Astrocyte of the hippocampus (primary cell): Measurements from ENCODE around the gene CTNNA2.

Source experiments
- DNase-seq: peaks from one replicate; pipeline ENCODE4 v3.0.0; 2011; ENCODE audit warnings: low read depth, low spot score

The CTNNA2 gene

DNA sequence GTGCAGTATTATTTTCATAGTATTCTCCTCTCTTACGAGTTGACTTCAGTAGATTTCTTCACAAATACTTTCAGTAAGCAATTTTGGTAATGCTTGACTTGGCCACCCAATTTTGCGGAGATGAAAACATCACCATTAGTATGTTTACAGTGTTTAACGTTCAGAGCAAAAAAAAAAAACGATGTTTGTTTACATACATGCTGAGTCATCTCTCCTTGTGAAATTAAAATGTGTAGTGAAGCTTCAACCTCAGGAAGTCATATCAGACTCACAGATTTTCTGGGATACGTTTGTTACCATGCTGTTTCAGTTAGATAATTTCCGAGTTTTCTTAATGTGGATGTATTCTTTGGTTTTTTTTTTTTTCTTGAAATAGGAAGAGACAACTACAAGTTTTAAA, 100.1 kb downstream of the CTNNA2 start:
- DNase-seq = no peak

DNA sequence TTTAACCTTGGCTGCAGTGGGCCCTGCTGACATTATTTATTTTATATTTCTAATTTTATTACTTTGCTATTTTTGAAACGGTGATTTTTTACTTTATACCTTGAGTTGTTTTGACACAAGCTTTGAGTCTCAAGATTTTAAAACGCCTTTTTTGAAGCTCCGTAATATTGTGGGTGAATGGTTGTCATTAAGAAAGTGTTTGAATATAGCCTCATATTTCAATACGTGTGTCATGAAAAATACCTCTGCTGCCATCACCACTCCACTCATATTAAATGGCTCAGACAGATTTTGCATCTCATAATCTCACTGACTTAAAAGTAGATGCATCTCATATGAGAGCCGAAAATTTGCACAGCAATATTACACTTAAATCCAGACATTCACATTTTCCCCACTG, 106.6 kb downstream of the CTNNA2 start:
- no peak for DNase-seq

DNA sequence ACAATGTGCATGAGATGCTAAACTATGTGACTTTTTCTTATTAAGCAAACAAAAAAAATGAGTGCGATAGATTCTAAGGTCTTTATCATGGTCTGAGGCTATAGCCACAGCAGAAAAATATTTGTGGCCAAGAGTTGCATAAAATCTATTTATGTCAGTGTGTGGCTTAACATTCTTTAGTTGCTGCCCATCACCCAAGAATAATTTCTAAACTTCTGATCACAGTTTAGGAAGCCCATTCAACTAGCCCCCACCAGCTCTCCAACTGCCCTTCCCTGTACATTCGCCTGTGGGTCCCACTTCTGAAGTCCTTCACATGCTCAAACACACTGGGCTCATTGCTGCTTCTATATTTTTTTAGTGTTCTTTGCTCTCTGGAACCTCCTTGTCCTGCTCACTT, 107.1 kb downstream of the CTNNA2 start:
- DNase-seq = peak; percentile 51

DNA sequence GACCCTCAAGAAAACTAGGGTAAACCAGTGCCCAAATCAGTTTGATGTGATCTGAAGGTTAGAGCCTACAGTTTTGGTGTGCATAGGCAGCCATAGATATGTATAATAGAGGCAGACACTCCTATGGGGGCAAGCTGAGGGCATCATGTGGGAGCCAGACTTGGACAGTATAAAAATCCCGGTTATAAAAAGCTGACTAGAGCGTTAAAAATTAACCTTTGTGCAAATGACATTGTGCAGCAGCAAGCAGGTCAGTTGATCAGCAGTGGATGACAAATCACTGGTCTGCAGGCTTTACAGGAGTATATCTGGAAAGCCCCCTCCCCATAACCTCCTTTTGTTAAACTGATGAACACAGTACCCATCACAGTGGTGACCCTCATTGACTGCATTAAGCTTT, 107.8 kb downstream of the CTNNA2 start:
- DNase-seq = no peak

DNA sequence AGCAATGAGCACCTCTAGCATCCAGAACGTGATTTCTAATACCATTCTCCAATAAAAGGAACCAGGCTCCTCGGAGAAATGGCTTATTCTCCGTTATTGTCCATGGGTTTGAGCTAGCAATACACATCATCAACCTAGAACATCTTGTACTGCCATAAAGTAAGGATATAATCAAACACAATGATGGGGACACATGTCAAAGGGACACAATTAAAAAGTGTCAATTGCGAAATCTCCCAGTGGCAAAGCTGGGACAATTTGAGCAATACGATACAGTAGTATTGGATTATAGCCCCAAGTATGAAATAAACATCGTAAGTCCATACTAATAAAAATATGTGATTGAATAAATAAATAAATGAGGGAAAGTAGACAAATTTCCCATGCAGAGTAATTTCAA, 108.4 kb downstream of the CTNNA2 start:
- DNase-seq = no peak

DNA sequence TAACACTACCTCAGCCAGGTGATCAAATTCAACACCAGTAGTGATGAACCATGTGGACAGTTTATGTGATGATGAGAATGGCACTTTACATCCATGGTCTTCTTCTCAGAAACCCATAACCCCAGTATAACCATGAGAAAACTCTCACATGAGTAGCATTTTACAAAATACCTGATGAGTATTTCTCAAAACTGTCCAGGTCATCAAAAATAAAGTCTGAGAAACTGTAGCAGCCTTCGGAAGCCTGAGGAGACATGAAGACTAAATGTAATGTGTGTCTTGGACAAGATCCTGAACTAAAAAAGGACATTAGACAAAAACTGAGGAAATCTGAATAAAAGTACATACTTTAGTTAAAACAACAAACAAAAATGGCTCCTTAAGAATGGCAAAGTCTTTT, 108.9 kb downstream of the CTNNA2 start:
- DNase-seq = no peak

DNA sequence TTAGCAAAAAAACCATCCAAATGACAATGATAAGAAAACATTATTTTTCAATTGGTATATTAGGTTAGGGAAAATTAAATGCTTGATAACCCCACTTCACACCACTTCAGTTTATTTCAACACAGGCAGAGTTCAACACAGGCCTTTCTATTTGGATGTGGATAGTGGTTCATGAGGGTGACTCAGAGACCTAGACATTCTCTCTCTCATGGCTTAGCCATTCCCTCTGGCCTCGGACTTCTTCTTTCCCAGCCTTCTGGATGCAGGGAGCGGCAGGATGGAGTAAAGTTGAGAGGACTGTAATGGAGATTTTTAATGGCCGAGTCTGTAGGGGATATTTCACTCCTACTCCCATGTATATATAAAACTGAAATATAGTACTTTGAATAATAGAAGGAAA, 109.7 kb downstream of the CTNNA2 start:
- DNase-seq = peak; percentile 55

DNA sequence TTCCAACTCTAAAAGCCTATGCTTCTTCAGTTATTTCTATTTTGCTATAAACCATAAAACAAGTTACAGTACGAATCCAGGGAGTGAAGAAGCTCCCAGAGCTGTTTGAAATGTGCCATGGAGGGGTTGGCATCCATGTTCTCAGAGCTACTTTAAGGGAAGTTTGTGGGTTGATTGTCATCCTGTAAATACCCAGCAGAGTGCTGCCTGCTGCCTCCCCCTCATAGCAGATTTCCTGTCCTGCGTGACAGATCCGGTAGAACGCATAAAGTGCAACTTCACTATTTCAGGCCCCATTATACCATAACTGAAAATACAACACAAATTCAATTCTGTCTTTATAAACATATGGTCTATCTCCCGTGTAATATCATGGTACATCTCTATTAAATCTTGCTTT, 114.4 kb downstream of the CTNNA2 start:
- DNase-seq = no peak

DNA sequence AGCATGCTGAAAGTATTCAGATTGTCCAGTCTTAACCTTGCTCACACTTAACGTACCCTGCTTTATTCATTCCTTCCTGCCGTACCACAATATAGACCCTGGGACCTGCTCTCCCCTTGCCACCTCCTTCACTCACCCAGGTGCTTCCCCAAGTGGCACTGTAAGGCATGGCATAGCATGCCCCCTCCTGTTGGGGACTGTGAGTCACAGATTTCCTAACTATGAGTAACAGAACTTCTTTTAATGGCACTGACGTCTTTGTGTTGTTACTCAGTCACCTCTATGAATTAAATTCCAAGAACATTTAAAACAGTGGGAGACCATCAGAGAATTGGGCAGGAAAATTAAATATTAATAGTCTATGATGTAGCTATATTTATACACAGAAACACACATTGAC, 117.2 kb downstream of the CTNNA2 start:
- DNase-seq = peak; percentile 58

DNA sequence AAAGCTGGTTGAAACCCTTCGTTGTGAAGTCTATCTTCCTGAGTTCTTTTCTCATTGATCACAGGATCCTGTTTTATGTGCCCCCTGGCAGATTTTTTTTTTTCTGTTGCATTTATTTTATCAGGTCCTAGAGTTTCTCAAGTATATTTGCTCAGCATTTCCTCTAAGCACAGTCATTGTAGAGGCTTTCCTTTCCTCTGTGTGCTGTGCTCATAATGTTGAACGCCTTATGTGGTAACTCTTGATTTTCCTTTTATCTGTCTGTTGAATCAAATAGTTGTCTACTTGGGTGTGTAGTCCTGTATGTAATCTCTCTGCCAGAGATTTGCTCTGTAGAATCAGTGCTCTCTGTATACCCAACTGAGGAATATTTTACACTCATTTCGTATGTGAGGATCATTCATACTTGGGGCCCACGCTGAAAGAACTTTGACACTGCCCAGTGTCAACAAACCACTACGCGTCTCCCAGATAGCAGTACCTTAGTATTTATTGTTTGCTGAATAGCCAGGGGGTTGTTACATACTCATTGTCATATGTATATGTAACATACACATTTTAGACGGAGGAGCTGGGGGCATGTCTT, 118.2 kb downstream of the CTNNA2 start:
- no peak for DNase-seq

DNA sequence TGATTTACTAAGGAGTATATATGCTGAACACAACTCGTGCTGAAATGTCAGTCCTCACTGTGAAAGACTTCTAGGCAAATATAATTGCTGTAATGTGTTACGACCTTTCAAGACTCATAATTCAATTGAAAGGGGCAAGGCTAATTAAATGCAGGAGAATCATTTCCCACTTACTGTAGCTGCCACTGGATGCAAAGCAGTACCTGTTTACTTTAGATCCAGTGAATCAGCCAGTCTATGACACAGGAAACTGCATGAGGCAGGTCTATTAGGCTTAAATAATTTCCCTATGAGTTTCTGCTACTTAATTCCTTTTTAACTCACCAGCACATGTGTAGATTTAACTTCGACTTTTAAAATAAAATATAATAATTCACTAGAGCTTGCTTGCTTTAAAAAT, 125.6 kb downstream of the CTNNA2 start:
- no peak for DNase-seq

DNA sequence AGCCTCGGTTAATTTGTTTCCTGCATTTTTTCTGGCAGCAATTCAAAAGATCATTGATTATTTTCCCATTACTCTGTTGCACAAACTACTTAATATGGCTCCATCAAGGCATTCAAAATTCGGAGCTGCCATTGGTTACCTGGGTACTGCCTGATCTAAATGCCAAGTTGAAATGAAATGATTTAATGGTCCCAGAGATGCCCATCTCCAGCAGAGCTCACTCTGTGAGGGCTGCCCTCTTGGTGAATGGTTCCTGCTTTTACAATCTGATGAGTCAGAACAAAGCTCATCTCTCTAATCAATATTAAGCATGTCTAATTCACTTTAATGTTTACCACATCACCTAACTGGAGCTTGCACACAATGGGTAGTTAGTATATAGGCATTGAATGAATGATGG, 126.1 kb downstream of the CTNNA2 start:
- no peak for DNase-seq

DNA sequence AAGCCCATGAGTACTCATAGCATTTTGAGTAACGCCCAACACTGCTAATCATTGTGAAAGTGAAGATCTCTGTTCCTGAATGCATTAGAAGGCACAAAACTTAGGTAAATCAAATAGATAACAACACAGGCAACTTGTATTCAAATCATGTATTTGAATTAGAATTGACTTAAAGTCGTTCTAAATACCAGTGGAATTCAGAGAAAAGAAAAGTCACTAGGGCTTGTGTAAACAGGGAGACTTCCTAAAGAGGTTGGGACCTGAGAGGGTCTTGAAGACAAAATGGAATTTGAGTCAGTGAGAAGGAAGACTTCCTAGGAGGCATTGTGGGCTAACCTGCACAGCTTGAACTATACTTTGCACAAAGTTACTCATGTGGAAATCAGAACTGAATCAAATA, 127.2 kb downstream of the CTNNA2 start:
- DNase-seq = no peak

DNA sequence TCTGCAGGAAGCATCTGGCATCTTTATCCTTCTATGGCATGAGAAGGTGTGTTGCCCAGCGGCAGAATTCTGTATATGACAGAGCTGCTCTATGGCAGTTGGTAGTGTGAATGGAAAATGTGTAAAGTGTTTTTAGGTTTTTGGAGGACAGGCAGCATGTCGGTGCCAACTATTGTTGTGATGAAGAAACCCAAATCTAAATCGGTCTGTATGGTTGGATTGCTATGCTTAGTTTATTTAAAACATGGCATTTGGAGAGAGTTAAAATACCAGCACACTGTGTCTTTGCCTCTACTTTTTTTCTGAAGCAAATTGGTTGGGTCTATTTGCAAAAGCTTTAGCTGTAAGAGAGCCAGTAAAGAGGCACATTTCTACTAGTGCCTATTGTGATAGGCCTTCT, 136.7 kb downstream of the CTNNA2 start:
- no peak for DNase-seq

DNA sequence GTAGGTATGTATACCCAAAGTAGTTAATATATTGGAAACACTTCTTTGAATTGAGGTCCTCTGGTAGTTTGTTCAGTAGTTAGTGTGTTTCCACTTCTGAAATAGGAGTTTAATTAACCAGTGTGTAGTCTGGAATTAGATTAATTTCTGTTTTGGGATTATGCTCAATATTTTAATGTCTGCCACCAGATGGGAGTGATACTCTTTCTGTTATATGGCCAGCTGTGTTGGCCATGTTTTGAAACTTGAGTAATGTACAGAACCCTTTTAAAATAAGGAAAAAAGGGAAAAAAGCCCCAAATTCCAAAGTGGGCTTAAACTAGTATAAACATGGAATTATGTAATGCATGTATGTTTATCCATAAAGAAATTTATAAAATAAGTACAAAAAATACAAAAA, 147.7 kb downstream of the CTNNA2 start:
- DNase-seq = peak; percentile 6

DNA sequence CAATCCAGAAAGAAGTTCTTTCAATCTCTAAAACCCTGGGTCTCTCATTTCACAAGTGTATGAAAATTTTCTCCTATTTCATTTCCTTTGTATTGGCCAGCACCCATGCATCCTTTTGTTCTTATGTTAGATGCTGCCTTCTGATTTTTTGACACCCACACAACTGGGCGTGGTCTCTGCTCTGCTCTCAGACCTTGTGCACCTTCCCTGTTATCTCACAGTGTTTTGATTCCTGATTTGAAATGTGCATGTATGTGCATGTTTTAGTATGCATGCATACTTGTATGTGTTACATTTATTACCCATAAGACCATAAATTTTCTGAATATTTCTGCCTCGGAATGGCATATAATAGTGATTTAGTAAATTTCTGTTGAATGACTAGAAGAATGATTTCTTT, 152.2 kb downstream of the CTNNA2 start:
- DNase-seq = no peak

DNA sequence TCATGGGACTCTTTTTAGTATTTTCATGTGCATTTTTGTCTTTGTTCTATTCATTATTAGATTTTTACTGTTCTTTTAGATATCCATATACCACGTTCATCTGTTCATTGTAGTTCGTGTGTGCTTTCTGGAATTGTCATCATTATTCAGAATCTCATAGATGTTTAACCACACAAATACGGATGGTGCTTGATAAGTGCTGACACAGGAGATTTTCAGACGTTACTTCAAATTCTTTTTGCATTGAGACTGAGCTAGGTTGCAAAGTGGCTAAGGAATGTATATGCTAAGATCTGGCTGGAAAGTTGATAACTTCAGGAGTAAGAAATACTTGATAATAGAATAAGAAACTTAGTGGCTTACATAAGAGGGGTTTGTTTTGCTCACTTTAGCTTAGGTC, 153.6 kb downstream of the CTNNA2 start:
- no peak for DNase-seq

DNA sequence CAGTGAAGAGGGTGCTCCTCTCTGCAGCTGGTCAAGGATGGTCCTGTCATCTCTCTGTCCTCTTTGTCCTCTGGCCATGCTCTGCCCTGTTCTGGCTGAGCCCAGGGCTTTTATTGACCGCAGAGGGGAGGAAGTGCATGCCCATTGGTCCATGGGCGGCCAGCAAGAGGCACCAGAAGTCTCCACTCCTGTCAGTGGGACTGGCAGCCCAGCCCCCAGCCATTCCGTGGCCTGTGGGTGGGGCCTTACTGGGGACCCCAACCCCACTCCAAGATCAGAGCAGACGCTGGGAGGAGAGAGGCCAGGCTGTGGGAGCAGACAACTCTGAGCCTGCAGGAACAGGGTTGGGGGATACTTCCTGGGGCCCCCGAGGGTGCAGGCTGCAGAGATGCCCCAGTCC, 156.9 kb downstream of the CTNNA2 start:
- no peak for DNase-seq

DNA sequence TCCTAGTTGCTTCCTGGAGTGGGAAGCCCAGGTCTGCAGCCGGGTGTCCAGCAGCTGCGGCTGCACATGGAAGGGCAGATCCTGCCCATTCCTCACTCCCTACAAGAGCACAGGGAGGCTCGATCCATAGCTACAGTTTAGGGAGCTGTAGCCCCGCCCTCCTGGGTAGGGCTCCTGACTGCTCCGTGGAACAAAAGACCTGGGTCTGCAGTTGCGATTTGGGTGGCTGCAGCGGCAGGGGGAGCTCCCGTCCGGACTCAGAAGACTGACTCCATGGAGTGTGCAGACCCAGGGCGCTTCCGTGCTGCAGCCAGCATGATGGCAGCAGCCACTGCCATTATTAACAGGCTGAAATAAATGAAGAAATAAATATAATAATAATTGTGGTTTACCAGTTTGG, 157.3 kb downstream of the CTNNA2 start:
- DNase-seq = no peak

DNA sequence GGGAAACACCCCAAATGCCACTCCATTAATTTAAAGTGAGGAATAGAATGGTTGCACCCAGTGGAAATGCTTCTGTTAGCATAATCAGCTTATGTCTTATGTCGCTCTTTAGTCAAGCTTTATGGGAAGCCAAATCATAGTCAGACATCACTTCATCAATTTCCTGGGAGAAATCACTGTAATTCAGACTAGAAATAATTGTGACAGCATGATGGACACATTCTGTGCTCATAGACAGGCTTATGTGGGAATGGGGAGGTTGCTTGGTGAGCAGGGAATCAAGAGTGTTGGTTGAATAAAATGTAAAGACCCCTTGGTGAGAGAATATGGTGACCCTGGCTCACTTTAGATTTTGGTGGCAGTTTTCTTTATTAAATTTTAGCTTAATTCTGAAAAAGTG, 174.0 kb downstream of the CTNNA2 start:
- no peak for DNase-seq

DNA sequence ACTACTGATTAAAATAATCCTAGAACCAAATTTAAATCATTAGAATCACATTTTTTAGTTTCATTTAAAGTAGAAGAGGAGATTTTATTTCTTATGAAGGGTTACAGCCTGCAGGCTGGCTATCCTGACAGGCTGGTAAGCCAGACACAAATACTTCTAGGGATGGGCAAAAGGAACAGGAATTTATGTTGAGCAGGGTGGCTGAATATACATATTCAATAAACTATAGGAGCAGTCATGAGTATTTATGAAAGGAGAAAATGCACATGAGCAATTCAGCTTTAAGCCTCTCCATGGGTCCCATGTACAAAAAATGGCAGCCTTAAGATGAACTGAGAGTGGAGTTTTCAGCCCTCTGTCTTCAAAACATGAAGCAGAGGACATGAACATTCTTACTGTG, 182.4 kb downstream of the CTNNA2 start:
- DNase-seq = no peak

DNA sequence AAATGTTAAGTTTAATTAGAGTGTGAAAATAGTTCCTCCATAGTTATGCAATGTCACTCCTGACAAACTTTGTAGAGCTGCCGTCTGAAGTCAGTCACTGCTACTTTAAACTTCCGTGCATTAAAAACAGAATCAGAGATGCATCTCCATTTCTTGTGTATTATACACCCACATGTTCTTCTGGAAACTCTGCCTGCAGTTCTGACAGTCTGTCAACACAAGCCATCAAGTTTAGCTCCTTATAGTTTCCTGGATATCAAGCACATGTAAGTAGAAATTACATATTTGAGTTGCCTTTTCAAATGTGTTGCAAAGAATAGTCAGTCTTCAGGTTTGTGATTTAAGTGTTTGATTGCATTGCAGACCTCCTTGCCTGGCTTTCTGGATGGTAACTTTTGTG, 184.3 kb downstream of the CTNNA2 start:
- no peak for DNase-seq

DNA sequence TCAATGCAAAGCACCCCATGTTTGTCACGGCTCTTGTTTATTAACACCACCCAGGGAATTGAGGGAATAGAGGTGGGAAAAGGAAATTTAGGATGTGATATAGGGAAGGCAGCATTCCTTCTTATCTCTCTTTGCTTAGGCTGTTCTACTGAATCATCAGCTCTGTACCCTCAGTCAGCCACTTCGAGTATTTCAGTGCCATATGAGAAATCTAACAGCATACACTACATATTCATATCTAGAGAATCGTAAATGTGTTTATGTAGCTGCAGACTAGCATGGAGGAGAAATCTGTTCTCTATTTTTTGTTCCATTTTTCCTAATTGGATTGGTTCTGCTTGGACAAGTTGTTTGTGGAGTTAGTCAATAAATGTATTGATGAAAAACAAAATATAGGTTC, 187.8 kb downstream of the CTNNA2 start:
- no peak for DNase-seq

DNA sequence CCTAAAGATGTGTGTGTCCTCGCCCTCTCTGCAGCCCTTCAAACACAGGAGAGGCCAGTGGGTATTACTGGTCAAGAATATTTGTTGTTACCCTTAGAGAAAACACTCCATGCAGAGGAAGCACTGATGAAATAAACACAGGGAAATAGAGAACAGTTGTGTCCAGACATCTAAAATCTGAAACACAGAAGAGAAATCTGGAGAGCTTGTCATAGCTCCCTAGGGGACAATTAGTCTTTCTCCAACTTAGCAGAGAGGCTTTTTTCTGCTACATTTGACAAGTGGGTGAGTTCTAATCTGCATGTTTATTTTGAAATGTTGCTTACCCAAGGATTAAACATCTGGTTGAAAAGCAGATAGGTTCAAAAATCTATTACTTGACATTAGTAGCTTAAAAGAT, 190.1 kb downstream of the CTNNA2 start:
- DNase-seq = no peak

DNA sequence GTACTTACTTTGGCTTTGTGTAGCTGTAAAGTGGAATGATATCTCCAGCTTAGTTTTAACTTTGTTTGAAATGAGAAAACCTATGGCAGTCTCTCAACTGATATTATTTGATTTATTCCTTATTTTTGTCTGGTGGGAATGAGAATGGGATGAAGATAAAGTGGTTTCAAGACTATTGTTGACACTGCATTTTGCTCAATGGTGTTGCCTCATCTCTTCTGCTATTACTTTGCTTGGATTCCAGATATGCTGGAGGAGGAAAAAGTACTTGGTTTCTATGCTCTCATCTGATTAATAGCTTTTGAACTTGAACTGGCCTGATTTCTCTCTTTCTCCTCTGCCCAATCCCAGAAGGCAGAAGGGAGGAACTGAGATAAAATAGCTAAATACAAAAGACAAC, 198.2 kb downstream of the CTNNA2 start:
- DNase-seq = no peak
